GM19239 (cell line): ENCODE measurements around the gene RNU4-1.
"Not testable (repeated sequence)": the region's sequence is repeated elsewhere in the genome, so short reads cannot be mapped to it uniquely, and the experiment has no call there.

ENCODE experiments used
- DNase-seq: peaks from one replicate; pipeline ENCODE4 v3.0.0; 2011; ENCODE audit warnings: low spot score; ENCODE audit not compliant: insufficient read length
- FAIRE-seq: peaks from 2 replicates; lab custom pipeline; 2011; peaks lifted over from hg19 to GRCh38; lab: Jason Lieb, UNC

Gene RNU4-1

DNA sequence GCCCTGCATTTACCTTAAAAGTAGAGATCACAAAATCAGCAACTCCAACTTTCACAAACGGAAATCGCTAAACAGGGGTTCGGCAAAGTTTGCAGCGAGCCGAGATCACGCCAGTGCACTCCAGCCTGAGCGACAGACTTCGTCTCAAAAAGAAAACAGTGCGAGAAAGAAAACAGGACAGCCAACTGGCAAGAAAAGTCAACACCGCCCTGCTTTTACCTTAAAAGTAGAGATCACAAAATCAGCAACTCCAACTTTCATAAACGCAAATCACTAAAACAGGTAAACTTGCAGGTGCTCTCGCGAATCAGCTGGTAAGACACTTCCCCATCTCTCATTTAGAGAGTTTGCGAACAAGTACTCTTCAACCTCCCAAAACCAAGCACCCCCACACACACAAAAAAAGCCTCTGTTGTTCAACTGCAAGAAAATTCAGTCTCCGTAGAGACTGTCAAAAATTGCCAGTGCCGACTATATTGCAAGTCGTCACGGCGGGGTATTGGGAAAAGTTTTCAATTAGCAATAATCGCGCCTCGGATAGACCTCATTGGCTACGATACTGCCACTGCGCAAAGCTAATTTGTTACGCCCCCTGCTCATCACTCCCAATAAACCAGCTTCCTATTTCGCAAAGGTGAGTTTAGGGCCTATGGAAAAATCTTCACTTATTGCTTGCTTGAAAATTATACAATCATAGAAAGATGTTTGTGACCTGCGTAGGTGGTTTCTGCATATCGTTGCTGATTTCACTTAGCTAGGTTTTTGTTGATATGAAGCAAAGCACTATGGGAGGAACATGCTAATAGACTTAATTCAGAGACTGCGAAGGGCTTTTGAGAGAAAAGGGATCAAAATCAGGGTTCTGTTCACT, at the start of gene RNU4-1:
RNU4-1 (minus strand) TSS at position 577 of the 871 bp plus-strand sequence.
- DNase-seq = no peak
- FAIRE-seq = peak; percentile 86

DNA sequence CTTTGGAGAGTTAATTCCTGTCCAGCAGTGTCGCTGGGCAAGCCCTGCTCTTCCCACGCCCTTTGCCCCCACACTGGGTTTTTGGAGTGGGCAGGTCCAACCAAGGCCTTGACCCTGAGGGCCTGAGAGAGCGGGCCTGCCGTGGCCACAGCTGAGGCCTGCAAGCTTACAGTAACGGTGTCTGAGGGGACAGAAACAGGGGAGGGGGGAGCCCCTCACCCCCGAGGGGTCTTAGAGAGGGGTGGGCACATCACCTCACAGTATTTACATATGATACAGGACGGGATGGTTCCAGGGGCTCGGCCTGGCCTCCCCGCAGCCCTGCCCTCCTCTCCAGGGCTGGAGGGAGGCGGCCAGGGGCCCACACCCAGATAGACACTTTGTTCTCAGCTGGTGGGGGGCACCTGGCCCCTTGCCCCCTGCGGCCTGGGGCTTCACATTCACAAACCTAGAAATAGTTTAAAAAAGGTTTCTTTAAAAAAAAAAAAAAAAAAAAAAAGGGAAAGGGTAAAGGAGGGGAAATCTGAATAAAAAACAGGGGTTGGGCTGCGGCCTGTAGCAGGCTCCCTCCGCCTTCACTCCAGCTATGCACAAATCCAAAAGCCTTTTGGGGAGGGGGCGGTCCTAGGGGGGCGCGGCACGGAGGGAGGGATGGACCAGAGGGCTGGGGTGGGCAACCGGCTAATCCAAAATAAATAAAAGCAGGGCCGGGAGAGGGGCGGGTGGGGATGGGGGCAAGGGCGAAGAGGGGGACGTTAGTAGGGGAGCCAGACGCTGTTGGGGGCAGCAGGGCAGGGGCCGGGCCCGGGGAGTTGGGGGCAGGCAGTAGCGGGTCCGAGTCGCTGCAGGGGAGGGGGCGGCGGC, 49.4 kb upstream of the RNU4-1 start:
- DNase-seq (no peak), FAIRE-seq (no peak)

DNA sequence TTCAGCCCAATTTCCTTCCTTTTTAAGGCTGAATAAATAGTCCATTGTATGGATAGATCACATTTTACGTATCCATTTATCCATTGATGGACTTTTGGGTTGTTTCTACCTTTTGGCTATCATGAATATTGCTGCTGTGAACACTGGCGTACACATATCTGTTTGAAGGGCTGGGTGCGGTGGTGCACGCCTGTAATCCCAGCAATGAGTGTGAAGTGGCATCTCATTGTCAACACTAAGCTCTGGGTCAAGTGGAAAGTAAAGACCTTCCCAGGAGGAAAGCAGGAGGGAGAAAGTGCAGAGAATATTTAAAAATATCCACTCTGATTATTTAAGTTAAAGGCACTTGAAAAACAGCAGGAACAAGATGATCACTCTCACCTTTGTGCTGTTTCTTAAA, 46.2 kb upstream of the RNU4-1 start:
- no peak for FAIRE-seq
- no peak for DNase-seq

DNA sequence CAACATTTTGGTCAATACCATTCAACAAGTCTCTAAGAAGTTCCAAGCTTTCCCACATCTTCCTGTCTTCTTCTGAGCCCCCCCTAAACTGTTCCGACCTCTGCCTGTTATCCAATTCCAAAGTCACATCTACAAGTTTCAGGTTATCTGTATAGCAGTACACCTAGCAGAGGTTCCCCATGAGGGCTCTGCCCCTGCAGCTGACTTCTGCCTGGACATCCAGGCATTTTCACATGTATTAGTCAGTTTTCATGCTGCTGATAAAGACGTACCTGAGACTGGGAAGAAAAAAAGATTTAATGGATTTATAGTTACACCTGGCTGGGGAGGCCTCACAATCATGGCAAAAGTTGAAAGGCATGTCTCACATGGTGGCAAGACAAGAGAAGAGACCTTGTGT, 44.7 kb upstream of the RNU4-1 start:
- no peak for FAIRE-seq
- DNase-seq = no peak

DNA sequence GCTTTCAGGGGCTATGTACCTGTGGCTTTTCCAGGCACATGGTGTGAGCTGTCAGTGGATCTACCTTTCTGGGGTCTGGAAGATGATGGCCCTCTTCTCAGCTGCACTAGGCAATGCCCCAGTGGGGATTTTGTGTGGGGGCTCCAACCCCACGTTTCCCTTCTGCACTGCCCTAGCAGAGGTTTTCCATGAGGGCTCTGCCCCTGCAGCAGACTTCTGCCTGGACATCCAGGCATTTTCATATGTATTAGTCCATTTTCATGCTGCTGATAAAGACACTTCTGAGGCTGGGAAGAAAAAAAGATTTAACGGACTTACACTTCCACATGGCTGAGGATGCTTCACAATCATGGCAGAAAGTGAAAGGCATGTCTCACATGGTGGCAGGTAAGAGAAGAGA, 43.4 kb upstream of the RNU4-1 start:
- not testable (repeated sequence) for FAIRE-seq, DNase-seq

DNA sequence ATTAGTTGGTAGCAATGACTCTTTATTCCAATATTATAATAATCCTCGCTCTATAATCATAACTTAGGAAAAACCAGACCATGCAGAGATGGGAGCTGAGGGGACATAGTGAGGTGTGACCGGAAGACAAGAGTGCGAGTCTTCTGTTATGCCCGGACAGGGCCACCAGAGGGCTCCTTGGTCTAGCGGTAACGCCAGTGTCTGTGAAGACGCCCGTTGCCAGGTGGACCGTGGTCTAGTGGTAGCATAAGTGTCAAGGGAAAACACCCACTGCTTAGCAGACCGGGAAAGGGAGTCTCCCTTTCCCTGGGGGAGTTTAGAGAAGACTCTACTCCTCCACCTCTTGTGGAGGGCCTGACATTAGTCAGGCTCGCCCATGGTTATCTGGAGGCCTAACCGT, 42.4 kb upstream of the RNU4-1 start:
- FAIRE-seq = peak; percentile 60
- not testable (repeated sequence) for DNase-seq

DNA sequence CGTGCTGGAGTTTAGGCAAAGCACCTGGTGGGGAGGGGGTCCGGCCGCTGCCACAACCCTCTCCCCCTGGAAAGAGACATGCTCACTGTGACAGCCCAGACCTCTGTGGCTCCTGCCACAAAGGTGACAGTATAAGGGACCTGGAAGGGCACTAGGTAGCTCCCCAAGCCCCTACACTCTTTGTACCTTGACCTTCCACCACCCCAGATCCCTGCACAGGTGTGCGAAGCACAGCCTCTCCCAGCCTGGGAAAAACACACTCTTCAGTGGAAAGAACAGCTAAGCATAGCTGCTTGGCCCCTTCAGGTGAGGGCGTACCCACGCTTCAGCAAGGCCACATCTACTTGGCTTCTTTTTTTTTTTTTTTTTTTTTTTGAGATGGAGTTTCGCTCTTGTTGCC, 39.5 kb upstream of the RNU4-1 start:
- no peak for FAIRE-seq

DNA sequence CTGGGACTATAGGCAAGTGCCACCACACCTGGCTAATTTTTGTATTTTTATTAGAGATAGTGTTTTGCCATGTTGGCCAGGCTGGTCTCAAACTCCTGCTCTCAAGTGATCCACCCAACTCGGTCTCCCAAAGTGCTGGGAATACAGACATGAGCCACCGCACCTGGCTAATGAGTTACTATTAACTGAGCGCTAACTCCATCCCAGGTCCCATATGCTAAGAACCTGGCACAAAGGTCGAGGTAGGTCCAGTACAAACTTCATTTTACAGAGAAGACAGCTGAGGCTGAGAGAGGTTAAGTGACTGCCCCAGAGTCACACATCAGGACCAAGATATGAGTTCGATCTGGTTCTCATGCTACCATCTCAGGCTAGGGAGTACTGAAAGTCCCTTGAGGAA, 39.0 kb upstream of the RNU4-1 start:
- DNase-seq (no peak), FAIRE-seq (no peak)

More for the DNA sequence above, 39.5 kb upstream of the RNU4-1 start:
- no peak for DNase-seq

DNA sequence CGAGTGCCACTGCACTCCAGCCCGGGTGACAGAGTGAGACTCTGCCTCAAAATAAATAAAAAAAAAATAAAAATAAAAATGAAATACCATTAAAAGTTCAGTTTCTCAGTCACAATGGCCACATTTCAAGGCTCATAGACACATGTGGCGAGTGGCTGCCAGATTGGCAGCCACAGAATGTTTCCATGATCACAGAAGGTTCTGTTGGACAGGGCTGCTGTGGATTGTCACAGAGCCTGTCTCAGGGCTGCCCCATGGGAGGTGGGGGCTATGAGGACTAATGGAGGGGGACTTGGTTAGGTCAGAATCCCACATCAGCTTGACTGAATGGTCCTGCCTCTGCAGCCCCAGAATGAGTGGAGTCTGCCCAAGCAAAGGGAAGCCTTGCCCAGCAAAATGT, 38.4 kb upstream of the RNU4-1 start:
- no peak for FAIRE-seq
- DNase-seq = no peak

DNA sequence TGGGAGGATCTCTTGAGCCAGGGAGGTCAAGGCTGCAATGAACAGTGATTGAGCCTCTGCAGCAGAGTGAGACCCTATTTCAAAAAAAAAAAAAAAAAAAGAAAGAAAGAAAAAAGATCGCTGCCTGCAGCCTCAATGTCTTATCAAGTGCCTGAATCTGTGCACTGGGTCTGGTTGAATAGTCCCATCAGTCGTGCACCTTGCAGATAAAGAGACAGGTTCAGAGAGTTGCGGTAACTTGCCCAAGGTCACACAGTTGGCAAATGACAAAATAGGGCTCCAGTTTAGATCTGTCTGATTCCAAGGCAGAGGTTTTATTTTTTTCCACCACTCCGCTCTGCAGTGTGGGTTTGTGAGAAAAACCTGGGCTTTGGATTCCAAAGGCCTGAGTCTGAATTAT, 35.2 kb upstream of the RNU4-1 start:
- no peak for FAIRE-seq

DNA sequence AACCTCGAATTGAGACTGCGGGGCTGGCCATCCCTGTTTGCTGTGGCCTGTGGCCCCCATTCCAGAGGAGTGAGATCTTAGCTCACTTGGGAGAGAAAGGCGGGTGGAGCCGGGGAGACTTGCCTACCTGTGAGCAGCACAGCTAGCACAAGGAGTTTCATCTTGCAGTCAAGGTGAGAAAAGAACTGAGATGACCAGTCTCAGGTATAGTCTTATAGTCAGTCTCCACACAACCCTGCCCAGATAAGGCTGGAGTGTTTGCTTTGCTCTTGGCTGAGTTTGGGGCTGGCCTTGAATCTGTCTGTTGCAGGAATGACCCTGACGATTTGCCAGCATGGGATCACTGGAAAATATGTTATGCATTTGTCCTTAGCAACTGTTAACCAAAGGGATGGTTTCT, 34.6 kb upstream of the RNU4-1 start, which contains the start of gene PLA2G1B:
PLA2G1B (minus strand) TSS at position 187 of the 400 bp plus-strand sequence; CDS start at position 161, 26 bp downstream.
- DNase-seq (no peak), FAIRE-seq (no peak)

More for the DNA sequence above, 35.2 kb upstream of the RNU4-1 start:
- no peak for DNase-seq

DNA sequence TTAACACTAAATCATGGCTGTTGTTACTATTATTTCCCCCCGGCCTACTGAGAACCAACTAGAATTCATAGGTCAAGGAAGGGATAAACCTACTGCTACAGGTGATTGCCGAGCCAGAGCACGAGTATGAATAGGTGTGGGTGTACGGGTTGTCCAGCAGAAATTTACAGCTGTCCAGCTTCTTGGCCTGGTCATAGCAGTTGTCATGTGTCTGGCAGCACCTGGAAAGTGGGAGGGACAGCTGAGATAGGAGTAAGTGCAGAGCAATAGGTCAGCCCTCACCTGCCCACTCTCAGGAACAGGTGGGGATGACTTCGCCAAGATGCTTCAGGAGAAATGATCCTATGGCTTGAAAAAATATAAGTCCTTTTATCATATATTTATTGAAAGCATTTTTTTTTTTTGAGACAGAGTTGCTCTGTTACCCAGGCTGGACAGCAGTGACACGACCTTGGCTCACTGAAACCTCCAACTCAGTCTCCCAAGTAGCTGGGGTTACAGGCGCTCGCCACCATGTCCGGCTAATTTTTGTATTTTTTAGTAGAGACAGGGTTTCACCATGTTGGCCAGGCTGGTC, 31.9 kb upstream of the RNU4-1 start:
- DNase-seq (no peak), FAIRE-seq (no peak)

DNA sequence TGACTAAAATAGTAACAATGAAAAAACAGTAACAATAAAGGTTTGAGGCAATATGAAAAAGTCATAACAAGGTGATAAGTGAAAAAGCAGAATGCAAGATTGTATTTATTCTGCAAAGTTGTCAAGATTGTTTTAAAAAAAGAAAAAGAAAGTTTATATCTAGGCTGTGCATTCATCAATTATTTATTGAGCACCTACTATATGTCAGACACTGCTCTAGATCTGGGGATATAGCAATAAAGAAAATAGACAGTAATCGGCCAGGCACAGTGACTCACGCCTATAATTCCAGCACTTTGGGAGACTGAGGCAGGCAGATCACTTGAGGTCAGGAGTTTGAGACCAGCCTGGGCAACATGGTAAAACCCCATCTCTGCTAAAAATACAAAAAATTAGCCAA, 30.7 kb upstream of the RNU4-1 start:
- no peak for DNase-seq
- no peak for FAIRE-seq

DNA sequence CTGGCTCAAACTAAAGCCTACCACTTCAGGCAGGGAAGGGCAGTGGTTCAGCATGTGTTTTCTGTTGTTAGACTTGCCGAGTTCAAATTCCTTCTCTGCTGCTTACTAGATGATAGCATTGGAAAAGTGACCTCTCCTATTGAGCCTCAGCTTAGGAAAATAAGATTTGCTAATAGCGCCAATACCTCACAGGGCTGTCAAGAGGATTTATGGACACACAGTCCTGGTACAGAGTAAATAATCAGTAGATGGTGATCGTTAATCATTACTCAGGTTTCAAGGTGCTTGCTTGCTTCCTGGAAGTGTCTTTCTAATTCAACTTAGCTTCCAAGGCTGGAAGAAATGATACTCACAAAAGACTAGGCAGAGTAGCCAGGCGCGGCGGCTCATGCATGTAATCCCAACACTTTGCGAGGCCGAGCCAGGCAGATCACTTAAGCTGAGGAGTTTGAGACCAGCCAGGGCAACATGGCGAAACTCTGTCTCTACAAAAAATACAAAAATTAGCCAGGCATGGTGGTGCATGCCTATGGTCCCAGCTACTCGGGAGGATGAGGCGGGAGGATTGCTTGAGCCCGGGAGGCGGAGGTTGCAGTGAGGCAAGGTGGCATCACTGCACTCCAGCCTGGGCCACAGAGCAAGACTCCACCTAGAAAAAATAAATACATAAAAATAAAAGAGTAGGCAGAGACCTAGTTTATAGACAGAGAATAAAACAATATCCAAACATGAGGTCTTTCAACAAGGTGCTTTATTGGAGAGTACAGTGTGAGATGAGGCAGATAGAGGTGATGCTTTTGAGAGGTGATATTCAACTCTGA, 28.6 kb upstream of the RNU4-1 start:
- FAIRE-seq (no peak), DNase-seq (no peak)

DNA sequence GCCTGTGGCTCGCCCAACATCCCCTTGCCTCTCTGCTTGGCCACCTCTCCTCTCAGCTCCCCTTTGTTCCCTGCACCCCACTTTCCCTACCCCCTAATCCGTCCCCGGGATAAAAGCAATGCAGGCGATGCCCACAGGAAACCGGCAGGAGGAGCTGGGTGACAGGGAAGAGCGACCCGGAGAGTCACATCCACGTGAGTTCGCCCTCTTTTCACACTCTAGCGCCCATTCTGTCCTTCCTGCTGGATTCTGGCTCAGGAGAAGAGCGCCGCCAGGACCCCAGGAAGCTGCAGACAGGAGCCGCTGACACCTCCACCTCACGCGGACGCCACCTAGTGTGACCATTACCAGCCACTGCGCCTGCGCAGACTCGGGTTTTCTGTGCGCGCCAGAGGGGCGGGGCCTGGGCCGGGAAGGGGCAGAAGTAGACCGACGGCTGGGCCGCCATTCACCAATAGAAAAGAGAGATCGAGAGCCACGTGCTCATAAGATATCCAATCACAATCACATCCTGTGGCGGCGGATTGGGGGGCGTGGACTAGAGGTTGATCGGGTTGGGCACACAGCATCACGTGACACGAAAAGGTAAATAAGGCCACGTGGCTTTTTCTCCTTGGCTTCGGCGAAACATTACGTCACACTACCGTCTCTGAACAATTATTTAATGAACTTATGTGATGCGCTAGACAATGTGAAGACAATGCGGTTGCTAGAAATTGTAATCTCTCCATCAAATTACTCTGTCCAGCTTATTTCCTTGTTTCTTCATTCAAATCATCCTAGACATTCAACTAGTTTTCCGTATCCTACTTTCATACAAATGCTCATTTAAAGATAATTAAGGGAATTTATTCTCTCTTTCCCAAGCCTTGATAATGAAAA, 24.4 kb upstream of the RNU4-1 start:
- DNase-seq (peak; percentile 90), FAIRE-seq (peak; percentile 99)

DNA sequence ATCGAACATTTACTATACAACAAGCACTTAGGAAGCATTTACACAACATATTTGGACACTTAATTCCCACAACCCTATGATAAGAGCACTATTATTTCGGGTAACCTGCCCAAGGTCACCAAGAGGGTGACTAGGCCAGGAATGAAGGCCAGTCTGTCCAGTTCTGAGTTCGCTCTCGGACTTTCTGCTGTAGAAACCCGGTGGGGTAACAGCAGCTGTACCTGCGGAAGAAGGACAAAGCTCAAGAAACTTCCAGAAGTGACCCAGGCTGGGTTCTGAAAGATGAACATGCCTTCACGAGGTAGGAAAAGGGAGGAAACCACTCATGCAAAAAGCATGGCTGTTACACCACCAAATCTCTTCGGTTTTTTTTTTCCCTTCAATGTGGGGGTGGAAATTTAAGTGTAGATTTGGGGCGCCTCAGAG, 23.8 kb upstream of the RNU4-1 start:
- DNase-seq (no peak), FAIRE-seq (no peak)

DNA sequence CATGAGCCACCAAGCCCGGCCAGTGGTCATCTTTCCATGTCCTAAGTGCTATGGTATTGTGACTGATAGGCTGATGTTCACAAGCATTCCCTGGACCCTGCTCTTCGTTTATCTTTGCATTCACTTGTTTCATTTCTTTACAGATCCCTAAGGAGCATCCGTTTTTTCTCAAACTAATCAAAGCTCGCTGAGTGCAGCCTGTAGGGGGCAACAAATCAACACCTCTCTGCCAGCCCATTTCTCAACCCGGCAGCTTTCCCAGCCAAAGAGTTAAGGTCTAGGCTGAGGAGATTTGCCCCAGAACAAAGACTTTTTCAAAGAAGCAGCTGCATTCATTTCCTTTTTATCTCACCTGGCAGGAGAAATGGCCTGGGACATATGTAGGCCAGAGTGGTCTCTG, 21.2 kb upstream of the RNU4-1 start:
- FAIRE-seq = no peak
- no peak for DNase-seq

DNA sequence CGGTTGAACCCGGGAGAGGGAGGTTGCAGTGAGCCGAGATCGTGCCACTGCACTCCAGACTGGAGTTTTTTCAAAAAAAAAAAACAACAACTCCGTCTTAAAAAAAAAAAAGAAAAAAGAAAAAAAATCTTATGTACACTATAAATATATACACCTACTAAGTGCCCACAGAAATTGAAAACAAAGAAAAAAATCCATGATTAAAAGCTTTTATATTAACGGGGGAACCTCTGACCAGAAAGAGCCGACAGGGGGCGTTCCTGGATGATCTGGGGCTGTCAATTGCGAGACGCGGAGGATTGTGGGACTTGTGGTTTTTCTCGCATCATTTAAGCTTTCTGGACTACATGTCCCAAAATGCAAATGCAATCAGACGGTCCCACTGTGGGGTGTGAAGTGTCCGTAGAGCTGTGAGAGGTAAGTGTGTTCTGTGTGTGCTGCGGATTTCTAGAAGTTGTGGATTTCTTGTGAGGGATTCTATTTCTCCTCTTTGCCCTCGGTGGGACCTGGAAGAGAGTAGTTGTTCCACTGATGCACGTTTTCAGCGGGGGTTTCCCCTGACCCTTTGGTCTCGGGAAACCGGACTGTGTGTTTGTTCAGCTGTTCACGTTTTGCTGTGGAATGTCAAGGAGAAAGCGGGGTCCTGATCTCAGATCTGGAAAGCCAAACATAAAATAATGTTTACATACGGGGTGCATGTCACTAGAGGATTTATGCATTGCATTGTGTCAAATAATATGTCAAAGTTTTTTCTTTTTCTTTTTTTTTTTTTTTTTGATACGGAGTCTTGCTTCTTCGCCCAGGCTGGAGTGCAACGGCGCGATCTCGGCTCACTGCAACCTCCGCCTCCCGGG, 9.2 kb upstream of the RNU4-1 start, which contains the start of gene SIRT4:
SIRT4 (plus strand) TSS at position 360 of the 854 bp plus-strand sequence. CDS start 1,241 bp downstream, outside the sequence.
- FAIRE-seq (peak; percentile 100), DNase-seq (peak; percentile 92)
